ENCODE measurements around the gene HSD11B2. TPM values are rescaled to one million over a fixed set of nuclear protein-coding genes. Genes with fewer than 3 reads are reported as not detected.

Gene HSD11B2
- 2.0 to 2.3 TPM (median 2.2 TPM) in 5 replicates for total RNA-seq (2022; extraction: Qiagen RNA extraction)

GRCh38 chr16:67430977-67431774 lies at the start of gene HSD11B2:
HSD11B2 (plus strand) TSS chr16:67431121; CDS start chr16:67431249, 128 bp downstream.

DNA sequence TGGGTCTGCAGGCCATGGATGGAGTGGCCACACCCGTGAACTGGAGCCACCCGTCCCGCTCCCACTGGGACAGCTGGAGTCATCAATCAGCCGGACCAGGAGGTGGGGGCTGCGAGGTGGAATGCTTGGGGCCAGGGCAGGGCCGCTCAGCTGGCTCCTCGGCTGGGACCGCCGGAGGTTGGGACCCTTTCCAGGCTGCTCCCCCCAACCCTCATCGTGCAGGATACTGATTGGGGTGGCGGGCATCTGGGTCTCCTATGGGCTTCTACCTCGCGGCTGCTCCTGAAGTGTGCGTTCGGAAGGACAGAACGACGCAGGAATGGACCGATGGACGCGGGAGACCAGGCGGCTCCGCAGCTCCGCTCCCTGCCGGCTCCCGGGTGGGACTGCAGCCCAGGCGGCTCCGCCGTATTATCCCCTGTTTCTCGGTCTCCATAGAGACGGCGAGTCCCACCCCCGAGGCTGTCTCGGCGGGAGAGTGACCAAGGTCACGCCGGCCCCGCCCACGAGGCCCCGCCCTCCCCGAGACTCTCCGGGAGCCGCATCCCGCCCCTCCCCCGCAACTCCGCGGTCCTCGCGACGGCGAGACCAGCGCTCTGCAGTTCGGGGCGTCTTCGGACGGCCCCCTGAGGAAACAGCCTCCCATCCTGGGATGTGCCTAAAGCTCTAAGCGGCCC lies 37.7 kb upstream of the HSD11B2 start, which contains the start of gene TPPP3:
Gene TPPP3 (minus strand): TSS at position 388 of the 677 bp plus-strand sequence. CDS start 2,387 bp downstream, outside the sequence.

GRCh38 chr16:67415872-67416793 lies 14.8 kb upstream of the HSD11B2 start, which contains the start of gene ZDHHC1:
ZDHHC1 (minus strand) TSS chr16:67416477; CDS start chr16:67407775, 8,702 bp downstream.

DNA sequence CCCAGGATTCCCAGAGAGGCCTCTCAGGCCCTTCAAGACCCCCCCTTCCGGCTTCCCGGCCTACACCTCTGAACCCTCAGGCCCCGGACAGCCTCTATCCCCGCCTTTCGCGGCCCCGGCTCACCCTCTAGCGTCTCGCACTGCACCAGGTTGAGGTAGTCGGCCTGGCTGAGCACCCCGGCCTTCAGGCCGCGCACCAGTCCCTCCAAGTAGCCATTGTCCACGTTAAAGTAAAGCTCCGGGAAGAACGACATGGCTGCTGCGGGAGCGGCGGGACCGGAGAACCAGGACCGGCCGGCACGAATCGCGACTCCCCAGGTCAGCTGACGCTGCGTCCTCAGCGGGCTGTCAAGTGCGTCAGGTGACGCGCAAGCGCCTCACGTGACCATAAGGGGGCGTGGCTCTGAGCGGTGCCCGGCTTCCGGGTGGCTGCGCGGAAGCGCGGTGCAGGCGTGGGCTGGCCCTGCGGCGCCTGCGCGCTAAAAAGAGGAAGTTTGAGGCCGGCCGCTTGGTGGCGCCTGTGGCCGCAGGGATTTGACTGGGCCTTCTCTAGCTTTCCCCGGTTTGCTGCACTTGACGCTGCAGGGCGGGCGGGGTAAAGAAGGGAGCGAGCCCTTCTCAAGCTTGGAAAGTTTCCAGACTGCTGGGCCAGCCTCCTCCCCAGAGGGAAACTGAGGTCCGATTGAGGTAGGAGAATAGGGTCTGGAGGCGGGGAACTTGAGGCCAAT lies 50.1 kb downstream of the HSD11B2 start, which contains the start of gene ATP6V0D1:
Gene ATP6V0D1 (minus strand): TSS at position 325 of the 728 bp plus-strand sequence. CDS start 71 bp downstream, at position 254.

GRCh38 chr16:67483150-67483549 lies 52.2 kb downstream of the HSD11B2 start, which contains the start of gene AGRP:
AGRP (minus strand) TSS chr16:67483547; CDS start chr16:67483398, 149 bp downstream.

Other genes with a start within 250 kb of the HSD11B2 start
- 5.5 to 9.0 TPM (median 6.2 TPM) in 5 replicates for gene MATCAP1, start 247.2 kb upstream of the HSD11B2 start, total RNA-seq (2022; extraction: Qiagen RNA extraction)
- gene EXOC3L1, start 241.0 kb upstream of the HSD11B2 start, total RNA-seq (2022; extraction: Qiagen RNA extraction): 0.06 to 0.25 TPM (median 0.17 TPM) in 5 replicates
- gene E2F4, start 239.0 kb upstream of the HSD11B2 start, total RNA-seq (2022; extraction: Qiagen RNA extraction): 92.3 to 103 TPM (median 99.1 TPM) in 5 replicates
- gene ELMO3, start 232.0 kb upstream of the HSD11B2 start, total RNA-seq (2022; extraction: Qiagen RNA extraction): 0.76 to 1.3 TPM (median 1.2 TPM) in 5 replicates
- 84.1 to 104 TPM (median 91.8 TPM) in 5 replicates for gene TMEM208, start 204.0 kb upstream of the HSD11B2 start, total RNA-seq (2022; extraction: Qiagen RNA extraction)
- gene FHOD1, start 183.6 kb upstream of the HSD11B2 start, total RNA-seq (2022; extraction: Qiagen RNA extraction): 41.9 to 59.6 TPM (median 54.0 TPM) in 5 replicates
- 1.2 to 1.9 TPM (median 1.5 TPM) in 5 replicates for gene SLC9A5, start 182.1 kb upstream of the HSD11B2 start, total RNA-seq (2022; extraction: Qiagen RNA extraction)
- 12.7 to 16.0 TPM (median 15.3 TPM) in 5 replicates for gene PLEKHG4, start 151.6 kb upstream of the HSD11B2 start, total RNA-seq (2022; extraction: Qiagen RNA extraction)
- 0.21 to 0.53 TPM (median 0.39 TPM) in 5 replicates for gene KCTD19, start 104.4 kb upstream of the HSD11B2 start, total RNA-seq (2022; extraction: Qiagen RNA extraction)
- gene LRRC36, start 104.3 kb upstream of the HSD11B2 start, total RNA-seq (2022; extraction: Qiagen RNA extraction): 0.06 to 0.17 TPM in 2 of 5 replicates, not detected in the others
- gene TPPP3, start 37.6 kb upstream of the HSD11B2 start, total RNA-seq (2022; extraction: Qiagen RNA extraction): 9.5 to 13.9 TPM (median 13.7 TPM) in 5 replicates
- 5.4 to 6.9 TPM (median 6.8 TPM) in 5 replicates for gene ZDHHC1, start 14.6 kb upstream of the HSD11B2 start, total RNA-seq (2022; extraction: Qiagen RNA extraction)
- gene ATP6V0D1, start 50.0 kb downstream of the HSD11B2 start, total RNA-seq (2022; extraction: Qiagen RNA extraction): 102 to 121 TPM (median 114 TPM) in 5 replicates
- 0.20 TPM in 1 of 5 replicates, not detected in the others for gene AGRP, start 52.4 kb downstream of the HSD11B2 start, total RNA-seq (2022; extraction: Qiagen RNA extraction)
- gene RIPOR1, start 97.7 kb downstream of the HSD11B2 start, total RNA-seq (2022; extraction: Qiagen RNA extraction): 38.8 to 45.9 TPM (median 43.7 TPM) in 5 replicates
- gene CTCF, start 131.4 kb downstream of the HSD11B2 start, total RNA-seq (2022; extraction: Qiagen RNA extraction): 31.5 to 41.8 TPM (median 34.4 TPM) in 5 replicates
- gene CARMIL2, start 214.0 kb downstream of the HSD11B2 start, total RNA-seq (2022; extraction: Qiagen RNA extraction): 1.5 to 2.7 TPM (median 2.2 TPM) in 5 replicates
- 33.0 to 37.8 TPM (median 35.2 TPM) in 5 replicates for gene ACD, start 229.1 kb downstream of the HSD11B2 start, total RNA-seq (2022; extraction: Qiagen RNA extraction)
- gene PARD6A, start 229.8 kb downstream of the HSD11B2 start, total RNA-seq (2022; extraction: Qiagen RNA extraction): 1.5 to 2.4 TPM (median 2.2 TPM) in 5 replicates
- 6.6 to 12.8 TPM (median 11.7 TPM) in 5 replicates for gene ENKD1, start 235.6 kb downstream of the HSD11B2 start, total RNA-seq (2022; extraction: Qiagen RNA extraction)
- gene C16orf86, start 235.7 kb downstream of the HSD11B2 start, total RNA-seq (2022; extraction: Qiagen RNA extraction): 0.05 to 0.13 TPM in 2 of 5 replicates, not detected in the others

All from A549 treated with Hydrocortisone at 1 μM for 4 hours (cell line).